22Rv1 (cell line): ENCODE measurements around the gene POLR2H.

Source experiments
- ZFX ChIP-seq: fragments of 450-650 bp; IDR thresholded peaks from 2 replicates; pipeline ENCODE4 v1.6.1; 2017; ENCODE audit warnings: antibody characterized with exemption, borderline replicate concordance
- TF ChIP-seq, protein P1 (sequence below): fragments of 450-650 bp; IDR thresholded peaks from 2 replicates; pipeline ENCODE4 v1.5.1; 2017; ENCODE audit warnings: mild to moderate bottlenecking

DNA sequence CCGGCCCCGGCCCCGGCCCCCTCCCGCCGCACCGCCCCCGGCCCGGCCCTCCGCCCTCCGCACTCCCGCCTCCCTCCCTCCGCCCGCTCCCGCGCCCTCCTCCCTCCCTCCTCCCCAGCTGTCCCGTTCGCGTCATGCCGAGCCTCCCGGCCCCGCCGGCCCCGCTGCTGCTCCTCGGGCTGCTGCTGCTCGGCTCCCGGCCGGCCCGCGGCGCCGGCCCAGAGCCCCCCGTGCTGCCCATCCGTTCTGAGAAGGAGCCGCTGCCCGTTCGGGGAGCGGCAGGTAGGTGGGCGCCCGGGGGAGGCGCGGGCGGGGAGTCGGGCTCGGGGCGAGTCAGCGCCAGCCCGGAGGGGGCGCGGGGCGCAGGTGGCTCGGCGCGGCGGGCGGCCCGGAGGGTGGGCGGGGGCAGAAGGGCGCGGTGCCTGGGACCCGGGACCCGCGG, 18.7 kb downstream of the POLR2H start:
- TF ChIP-seq, protein P1, sequence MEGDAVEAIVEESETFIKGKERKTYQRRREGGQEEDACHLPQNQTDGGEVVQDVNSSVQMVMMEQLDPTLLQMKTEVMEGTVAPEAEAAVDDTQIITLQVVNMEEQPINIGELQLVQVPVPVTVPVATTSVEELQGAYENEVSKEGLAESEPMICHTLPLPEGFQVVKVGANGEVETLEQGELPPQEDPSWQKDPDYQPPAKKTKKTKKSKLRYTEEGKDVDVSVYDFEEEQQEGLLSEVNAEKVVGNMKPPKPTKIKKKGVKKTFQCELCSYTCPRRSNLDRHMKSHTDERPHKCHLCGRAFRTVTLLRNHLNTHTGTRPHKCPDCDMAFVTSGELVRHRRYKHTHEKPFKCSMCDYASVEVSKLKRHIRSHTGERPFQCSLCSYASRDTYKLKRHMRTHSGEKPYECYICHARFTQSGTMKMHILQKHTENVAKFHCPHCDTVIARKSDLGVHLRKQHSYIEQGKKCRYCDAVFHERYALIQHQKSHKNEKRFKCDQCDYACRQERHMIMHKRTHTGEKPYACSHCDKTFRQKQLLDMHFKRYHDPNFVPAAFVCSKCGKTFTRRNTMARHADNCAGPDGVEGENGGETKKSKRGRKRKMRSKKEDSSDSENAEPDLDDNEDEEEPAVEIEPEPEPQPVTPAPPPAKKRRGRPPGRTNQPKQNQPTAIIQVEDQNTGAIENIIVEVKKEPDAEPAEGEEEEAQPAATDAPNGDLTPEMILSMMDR: no peak
- no peak for TF ChIP-seq ZFX
